GM12801 (cell line): ENCODE results near the gene P2RY8.

Experiments
- CTCF ChIP-seq: IDR thresholded peaks from one replicate; pipeline ENCODE4 v1.5.1; 2011; ENCODE audit warnings: control low read depth; ENCODE audit not compliant: insufficient read length; ENCODE audit errors: extremely low read depth

Gene P2RY8

GRCh38 chrX:1518512-1518911 lies 18.5 kb downstream of the P2RY8 start:
- no peak for TF ChIP-seq CTCF

- TF ChIP-seq CTCF: no peak
These were observed 20.3 kb downstream of the P2RY8 start for GRCh38 chrX:1516596-1517104.

GRCh38 chrX:1511829-1512228 lies 25.2 kb downstream of the P2RY8 start:
- TF ChIP-seq CTCF: no peak

GRCh38 chrX:1511150-1511549 lies 25.8 kb downstream of the P2RY8 start:
- no peak for TF ChIP-seq CTCF

- TF ChIP-seq CTCF: no peak
These were observed 29.2 kb downstream of the P2RY8 start for GRCh38 chrX:1507511-1508463.

- no peak for TF ChIP-seq CTCF
These were observed 30.1 kb downstream of the P2RY8 start for GRCh38 chrX:1506916-1507315.

GRCh38 chrX:1502853-1503252 lies 34.1 kb downstream of the P2RY8 start:
- no peak for TF ChIP-seq CTCF
